Measurements from ENCODE around the gene ZNF784.

ZNF784 gene

GRCh38 chr19:55620410-55621204, 3.8 kb downstream of the ZNF784 start:
- no peak for DNase-seq

GRCh38 chr19:55619286-55619685, 5.1 kb downstream of the ZNF784 start:
- no peak for DNase-seq

GRCh38 chr19:55618426-55618825, 5.9 kb downstream of the ZNF784 start:
- no peak for DNase-seq

- DNase-seq: no peak
Measured at GRCh38 chr19:55617426-55617825, 6.9 kb downstream of the ZNF784 start.

- no peak for DNase-seq
Measured at GRCh38 chr19:55616395-55616875, 7.9 kb downstream of the ZNF784 start.

- no peak for DNase-seq
Measured at GRCh38 chr19:55615543-55616394, 8.6 kb downstream of the ZNF784 start.

- DNase-seq: no peak
Measured at GRCh38 chr19:55614711-55615542, 9.4 kb downstream of the ZNF784 start.

GRCh38 chr19:55613930-55614710, 10.2 kb downstream of the ZNF784 start:
- no peak for DNase-seq

GRCh38 chr19:55613396-55613795, 11.0 kb downstream of the ZNF784 start:
- DNase-seq: no peak

GRCh38 chr19:55611983-55612645, 12.3 kb downstream of the ZNF784 start:
- no peak for DNase-seq

GRCh38 chr19:55611300-55611982, 12.9 kb downstream of the ZNF784 start:
- no peak for DNase-seq

- no peak for DNase-seq
Measured at GRCh38 chr19:55609326-55609725, 15.0 kb downstream of the ZNF784 start.

- no peak for DNase-seq
Measured at GRCh38 chr19:55606817-55607216, 17.5 kb downstream of the ZNF784 start.

- no peak for DNase-seq
Measured at GRCh38 chr19:55606471-55606787, 17.9 kb downstream of the ZNF784 start.

- DNase-seq: peak; percentile 46
Measured at GRCh38 chr19:55605637-55606470, 18.5 kb downstream of the ZNF784 start, which contains the start of gene ZNF865. ZNF865 (plus strand) TSS chr19:55605647; CDS start chr19:55613619, 7,972 bp downstream.

GRCh38 chr19:55605207-55605636, 19.1 kb downstream of the ZNF784 start:
- DNase-seq: peak; percentile 88

GRCh38 chr19:55603581-55604292, 20.6 kb downstream of the ZNF784 start:
- DNase-seq: no peak

GRCh38 chr19:55603115-55603514, 21.3 kb downstream of the ZNF784 start:
- DNase-seq: no peak

Measured in NCI-H1048 (cell line).